Activated CD8-positive, alpha-beta T cell treated with anti-CD3 and anti-CD28 coated beads, Interleukin-2, amount 10 ng/mL, durations not matched to agents 7 days and 5 days (primary cell): ENCODE results near the gene CA12. TPM values are rescaled to one million over a fixed set of nuclear protein-coding genes. Genes with fewer than 3 reads are reported as not detected.

ENCODE experiments used
- ATAC-seq: fragments of 150-1000 bp; cut with Tn5 transposase; one replicate; pipeline ENCODE4 v1.10.0; 2021; ENCODE audit warnings: moderate library complexity
- CTCF ChIA-PET: fragments of 350-600 bp; sonication (Branson Sonifier 250); formaldehyde crosslinking; loops from one replicate; lab custom pipeline; 2021; ENCODE audit warnings: antibody characterized with exemption; lab: Charles Lee
- POLR2A ChIA-PET: fragments of 350-600 bp; sonication (Branson Sonifier 250); formaldehyde crosslinking; loops from one replicate; lab custom pipeline; 2021; ENCODE audit warnings: antibody characterized with exemption; lab: Charles Lee
- DNase-seq: peaks from one replicate; pipeline ENCODE4 v3.0.0-alpha.2; 2020
- H3K27ac Mint-ChIP-seq: one replicate; pipeline ENCODE4 v1.8.0; 2021; ENCODE audit warnings: mild to moderate bottlenecking, mixed read lengths
- H3K27me3 Mint-ChIP-seq: one replicate; pipeline ENCODE4 v1.8.0; 2021; ENCODE audit warnings: low read depth, mixed read lengths
- H3K36me3 Mint-ChIP-seq: one replicate; pipeline ENCODE4 v1.8.0; 2021; ENCODE audit warnings: low read depth, mixed read lengths
- H3K4me1 Mint-ChIP-seq: one replicate; pipeline ENCODE4 v1.8.0; 2021; ENCODE audit warnings: low read depth, mixed read lengths
- H3K4me3 Mint-ChIP-seq: one replicate; pipeline ENCODE4 v1.8.0; 2021; ENCODE audit warnings: mild to moderate bottlenecking, mixed read lengths
- H3K9me3 Mint-ChIP-seq: one replicate; pipeline ENCODE4 v1.8.0; 2022; ENCODE audit warnings: mixed read lengths; ENCODE audit not compliant: insufficient read depth
- total RNA-seq, 2 experiments: library from RNA; stranded (reverse); gene quantifications; one replicate each; pipeline ENCODE4 v1.2.3, GENCODE V29; 2021

Gene CA12
- total RNA-seq, 2 experiments from 2014 or later: not detected

DNA sequence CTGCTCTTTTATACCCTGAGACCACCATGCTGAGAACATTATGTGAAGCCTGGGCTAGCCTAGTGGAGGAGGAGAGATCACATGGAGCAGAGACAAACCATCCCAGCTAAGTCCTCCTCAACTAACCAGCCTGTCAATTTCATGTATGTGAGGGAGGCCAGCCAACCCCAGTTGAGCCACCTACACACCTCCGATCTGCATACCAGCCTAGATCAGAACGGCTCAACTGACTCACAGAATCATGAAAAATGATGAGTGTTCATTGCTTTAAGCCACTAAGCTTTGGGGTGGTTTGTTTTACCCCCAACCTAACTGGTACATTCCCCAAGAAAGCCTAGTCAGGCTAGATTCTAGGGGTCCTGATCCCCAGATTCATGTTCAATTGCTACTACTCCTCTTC, 19.4 kb upstream of the CA12 start:
- ChIA-PET POLR2A (no interaction called here), CTCF (interaction anchor here (0.7 to 2.9 kb wide), 6 partner anchors 9 to 353 kb away, joined by 3 to 22 read pairs (median 3); no protein-coding TSS in a partner anchor)
- ATAC-seq: no peak
- H3K4me3 Mint-ChIP-seq: no peak overlapping the region
- no peak overlapping the region for H3K27ac Mint-ChIP-seq
- no peaks in the 10 kb centered on the region for H3K9me3 Mint-ChIP-seq
- no peaks in the 10 kb centered on the region for H3K36me3 Mint-ChIP-seq
- H3K4me1 Mint-ChIP-seq: peaks cover 14% of the 10 kb centered on the region
- peaks cover 2% of the 10 kb centered on the region for H3K27me3 Mint-ChIP-seq
- DNase-seq: no peak

DNA sequence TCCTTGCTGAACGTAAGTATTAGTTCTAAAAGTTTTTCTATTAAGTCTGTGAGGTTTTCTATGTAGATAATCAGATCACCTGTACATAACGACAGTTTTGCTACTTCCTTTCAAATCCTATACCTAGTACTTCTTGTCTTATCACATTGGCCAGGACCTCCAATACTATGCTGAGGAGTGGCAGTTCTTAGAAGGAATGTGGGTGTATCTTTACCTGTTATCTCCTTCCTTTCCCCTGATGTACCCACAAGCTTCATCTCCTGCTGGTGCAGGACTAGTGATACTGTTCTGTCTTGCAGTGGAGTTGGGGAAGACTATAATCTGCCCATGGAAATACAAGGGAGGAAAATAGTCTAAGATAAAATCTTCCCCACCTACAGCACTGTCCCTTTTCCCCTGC, 16.8 kb upstream of the CA12 start:
- ATAC-seq (no peak), DNase-seq (no peak)
- peaks cover 11% of the 10 kb centered on the region for H3K27me3 Mint-ChIP-seq
- H3K9me3 Mint-ChIP-seq: no peaks in the 10 kb centered on the region
- CTCF ChIA-PET: interaction anchor here (1.0 kb wide), 1 partner anchor 110 kb away, joined by 3 read pairs; no protein-coding TSS in a partner anchor
- no peak overlapping the region for H3K4me3 Mint-ChIP-seq
- peaks cover 9% of the 10 kb centered on the region for H3K4me1 Mint-ChIP-seq
- POLR2A ChIA-PET: no interaction called here
- no peaks in the 10 kb centered on the region for H3K36me3 Mint-ChIP-seq
- no peak overlapping the region for H3K27ac Mint-ChIP-seq

DNA sequence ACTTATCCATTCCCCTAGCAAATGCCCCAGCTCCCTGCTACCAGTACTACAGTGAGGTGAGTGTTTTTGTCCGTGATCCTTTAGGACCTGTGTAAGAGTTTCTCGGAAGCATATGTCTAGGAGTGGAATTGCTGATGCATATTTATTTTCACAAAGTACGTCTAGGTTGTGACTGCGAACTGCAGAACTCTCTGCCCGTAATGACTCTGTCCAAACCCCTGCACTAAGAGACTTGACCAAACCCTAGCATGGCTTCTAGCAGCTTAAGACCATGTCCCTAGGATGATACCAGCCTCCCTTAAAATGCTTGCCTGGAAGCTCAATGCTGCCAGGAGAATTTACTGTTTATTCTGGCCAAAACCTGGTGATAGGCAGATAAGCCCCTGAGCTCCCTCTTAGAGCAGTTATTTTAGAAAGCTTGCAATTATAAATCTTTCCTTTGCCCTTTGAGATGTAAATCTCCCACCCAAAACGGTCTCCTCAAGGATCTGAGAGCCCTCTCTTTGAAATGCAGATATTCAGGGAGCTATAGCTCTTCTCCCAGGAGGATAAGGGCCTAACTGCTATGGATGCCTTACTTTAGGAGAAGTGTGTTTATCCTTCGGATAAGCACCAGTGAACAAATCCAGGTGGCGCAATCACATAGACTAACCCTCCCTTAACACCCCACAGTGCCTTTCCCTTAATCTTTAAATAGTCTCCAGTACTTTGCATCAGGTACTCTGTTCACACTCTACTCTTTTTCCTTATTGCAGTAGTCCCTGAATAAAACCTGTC, 14.7 kb upstream of the CA12 start:
- peaks cover 15% of the 10 kb centered on the region for H3K4me1 Mint-ChIP-seq
- DNase-seq (no peak), ATAC-seq (no peak)
- H3K27me3 Mint-ChIP-seq: peaks cover 18% of the 10 kb centered on the region
- H3K4me3 Mint-ChIP-seq: no peak overlapping the region
- no peaks in the 10 kb centered on the region for H3K36me3 Mint-ChIP-seq
- CTCF ChIA-PET: interaction anchor here (0.9 to 1.0 kb wide), 3 partner anchors 17 to 230 kb away, joined by 3 read pairs; no protein-coding TSS in a partner anchor
- H3K9me3 Mint-ChIP-seq: no peaks in the 10 kb centered on the region
- POLR2A ChIA-PET: no interaction called here
- H3K27ac Mint-ChIP-seq: no peak overlapping the region

DNA sequence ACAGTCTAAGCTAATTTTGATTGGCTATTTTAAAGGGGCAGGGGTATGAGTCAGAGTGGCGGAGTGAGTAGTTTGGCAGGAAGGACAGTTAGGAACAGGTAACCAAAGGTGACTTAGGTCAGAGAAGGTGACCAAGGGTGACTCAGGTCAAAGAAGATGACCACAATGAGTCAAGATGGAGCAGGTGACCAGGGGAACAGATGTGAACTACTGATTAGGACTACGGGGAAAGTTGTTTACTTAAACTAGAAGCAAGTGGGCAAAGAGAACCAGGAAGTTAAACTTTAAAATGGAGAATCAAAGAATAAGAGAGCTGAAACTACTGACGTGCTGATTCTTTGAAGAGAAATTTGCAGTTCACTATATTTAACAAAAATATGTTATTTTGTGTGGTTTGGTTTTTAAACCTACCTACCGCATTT, 14.1 kb upstream of the CA12 start:
- Mint-ChIP-seq H3K27ac (no peak overlapping the region), H3K9me3 (no peaks in the 10 kb centered on the region), H3K27me3 (peaks cover 19% of the 10 kb centered on the region), H3K36me3 (no peaks in the 10 kb centered on the region), H3K4me1 (peaks cover 15% of the 10 kb centered on the region), H3K4me3 (no peak overlapping the region)
- ChIA-PET POLR2A (no interaction called here), CTCF (interaction anchor here (1.0 kb wide), 1 partner anchor 51 kb away, joined by 3 read pairs; no protein-coding TSS in a partner anchor)
- ATAC-seq (no peak), DNase-seq (no peak)

DNA sequence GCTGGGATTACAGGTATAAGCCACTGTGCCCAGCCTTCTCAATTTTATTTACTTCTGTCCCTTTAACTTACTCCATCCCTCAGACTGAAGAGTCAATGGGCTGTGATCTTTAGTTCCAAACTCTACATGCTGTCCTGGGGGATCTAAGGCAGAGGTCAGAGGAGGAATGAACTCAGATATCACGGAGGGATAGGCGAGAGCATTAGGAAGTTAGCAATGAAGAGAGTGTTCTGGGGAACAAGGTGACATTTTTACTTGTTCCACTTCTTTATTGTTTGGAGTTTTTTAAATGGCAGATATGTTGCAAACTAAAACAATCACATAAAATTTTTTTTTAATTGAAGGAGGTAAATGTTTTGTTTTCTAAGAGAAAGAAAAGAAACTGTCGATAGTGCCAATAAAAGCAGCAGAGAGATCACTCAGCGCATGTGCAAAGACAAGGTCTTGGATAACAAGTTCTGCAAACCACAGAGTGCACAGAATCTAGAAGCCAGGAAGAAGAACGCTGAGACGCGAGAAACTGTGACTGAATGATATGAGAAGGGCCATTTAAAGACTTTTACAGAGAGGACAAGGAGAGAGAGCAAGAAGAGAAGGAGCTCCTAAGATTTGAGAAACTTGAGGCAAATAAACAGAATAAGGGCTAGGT, 10.8 kb upstream of the CA12 start:
- peak; percentile 27 for DNase-seq
- no peaks in the 10 kb centered on the region for H3K9me3 Mint-ChIP-seq
- H3K4me1 Mint-ChIP-seq: peaks cover 9% of the 10 kb centered on the region
- ChIA-PET CTCF (interaction anchor here (0.9 to 1.1 kb wide), 2 partner anchors 9 to 345 kb away, joined by 3 read pairs; no protein-coding TSS in a partner anchor), POLR2A (no interaction called here)
- H3K27me3 Mint-ChIP-seq: peaks cover 31% of the 10 kb centered on the region
- ATAC-seq: no peak
- H3K4me3 Mint-ChIP-seq: no peak overlapping the region
- no peaks in the 10 kb centered on the region for H3K36me3 Mint-ChIP-seq
- H3K27ac Mint-ChIP-seq: no peak overlapping the region

DNA sequence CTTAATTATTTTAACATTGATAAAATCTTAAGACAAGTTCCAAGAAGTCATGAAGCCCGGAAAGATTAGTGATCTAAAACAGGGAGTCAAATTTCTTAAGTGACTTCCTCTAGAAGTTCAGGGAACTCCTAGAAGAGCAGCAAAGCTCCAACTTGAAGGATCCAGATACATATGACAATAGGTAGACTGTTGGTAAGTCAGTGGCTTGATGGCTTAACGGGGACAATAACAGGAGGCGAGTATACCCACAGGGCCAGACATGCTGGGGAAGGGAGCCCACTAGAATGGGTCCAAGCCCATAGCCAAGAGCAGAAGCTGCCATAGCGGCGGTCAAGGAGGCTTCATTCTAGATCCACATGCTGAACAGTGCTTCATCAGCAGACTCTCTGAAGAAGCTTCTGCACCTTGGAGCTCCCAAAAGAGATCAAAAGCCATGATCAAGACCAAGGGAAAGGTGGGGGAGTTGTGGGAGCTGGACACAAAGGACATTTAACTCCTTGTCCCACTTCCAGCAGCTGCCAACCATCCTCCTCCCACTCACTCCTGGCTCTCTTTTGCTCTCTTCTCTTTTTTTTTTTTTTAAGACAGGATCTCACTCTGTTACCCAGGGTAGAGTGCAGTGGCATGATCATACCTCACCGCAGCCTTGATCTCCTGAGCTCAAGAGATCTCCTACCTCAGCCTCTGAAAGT, 10.2 kb upstream of the CA12 start:
- no peaks in the 10 kb centered on the region for H3K36me3 Mint-ChIP-seq
- no peak for DNase-seq
- ChIA-PET POLR2A (no interaction called here), CTCF (interaction anchor here (0.9 to 1.1 kb wide), 2 partner anchors 10 to 344 kb away, joined by 3 read pairs; no protein-coding TSS in a partner anchor)
- no peaks in the 10 kb centered on the region for H3K9me3 Mint-ChIP-seq
- peaks cover 34% of the 10 kb centered on the region for H3K27me3 Mint-ChIP-seq
- no peak overlapping the region for H3K4me3 Mint-ChIP-seq
- peaks cover 9% of the 10 kb centered on the region for H3K4me1 Mint-ChIP-seq
- no peak for ATAC-seq
- no peak overlapping the region for H3K27ac Mint-ChIP-seq

DNA sequence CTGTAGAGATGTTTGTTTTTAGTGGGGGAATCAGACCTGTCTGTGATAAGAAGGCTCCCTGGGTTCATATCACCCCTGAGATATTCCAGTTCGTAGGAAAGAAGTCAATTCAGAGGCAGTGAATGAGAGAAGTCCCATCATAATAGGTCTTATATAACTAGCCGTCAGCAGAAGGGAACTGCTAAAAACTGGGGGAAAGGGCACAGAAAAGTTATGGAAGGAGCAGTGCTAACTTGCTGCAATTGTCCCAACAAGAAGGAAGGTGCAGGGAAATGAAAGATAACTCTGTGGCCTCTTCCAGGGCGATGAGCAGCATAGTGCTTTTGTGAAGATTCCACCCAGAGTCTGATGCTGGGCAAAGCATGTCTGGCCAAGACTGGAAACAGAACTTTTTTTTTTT, 9.0 kb upstream of the CA12 start:
- Mint-ChIP-seq H3K27me3 (peaks cover 38% of the 10 kb centered on the region), H3K36me3 (no peaks in the 10 kb centered on the region), H3K4me3 (no peak overlapping the region), H3K9me3 (no peaks in the 10 kb centered on the region), H3K4me1 (peaks cover 8% of the 10 kb centered on the region), H3K27ac (no peak overlapping the region)
- ChIA-PET POLR2A (interaction anchor here (0.7 kb wide), 1 partner anchor 193 kb away, joined by 3 read pairs; no protein-coding TSS in a partner anchor), CTCF (no interaction called here)
- DNase-seq (no peak), ATAC-seq (no peak)

DNA sequence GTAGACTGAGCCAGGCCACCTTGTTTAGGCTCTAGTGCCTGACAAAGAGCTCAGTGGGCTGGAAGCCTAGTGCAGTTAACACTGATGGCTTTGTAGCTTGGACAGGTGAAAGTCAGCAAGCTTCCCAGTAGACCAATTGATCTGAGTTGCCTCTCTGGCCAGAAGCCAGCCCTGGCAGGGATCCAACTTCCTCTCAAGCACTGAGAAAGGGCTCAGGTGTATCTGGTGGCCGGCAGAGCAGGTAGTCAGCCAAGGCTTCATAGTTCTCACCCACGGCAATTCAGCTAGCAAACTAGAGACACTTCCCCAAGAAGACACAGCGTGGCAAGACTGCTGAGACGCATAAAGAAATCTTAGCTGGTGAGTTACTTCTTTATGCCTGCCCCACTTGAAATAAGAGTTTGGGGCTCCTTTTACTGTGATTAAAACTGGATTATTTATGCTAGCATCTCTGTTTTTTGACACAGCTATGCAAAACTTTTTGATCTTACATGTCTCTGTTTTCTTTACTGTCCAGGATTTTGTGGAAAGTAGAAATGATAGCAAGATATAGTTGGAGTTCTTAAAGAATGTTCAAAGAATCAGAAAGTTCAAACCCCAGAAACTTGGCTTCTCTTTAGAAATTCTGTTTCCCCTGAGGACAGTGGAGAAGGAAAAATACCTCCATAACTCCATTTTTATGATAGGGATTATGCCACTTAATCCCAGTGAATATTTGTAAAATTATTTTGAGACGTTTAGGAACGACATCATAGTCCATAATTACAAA, 8.4 kb upstream of the CA12 start:
- ChIA-PET CTCF (interaction anchor here (1.0 to 1.2 kb wide), 2 partner anchors 12 to 343 kb away, joined by 3 to 4 read pairs; no protein-coding TSS in a partner anchor), POLR2A (interaction anchor here (0.7 kb wide), 1 partner anchor 193 kb away, joined by 3 read pairs; no protein-coding TSS in a partner anchor)
- Mint-ChIP-seq H3K27me3 (peaks cover 38% of the 10 kb centered on the region), H3K4me1 (peaks cover 6% of the 10 kb centered on the region), H3K27ac (no peak overlapping the region), H3K36me3 (no peaks in the 10 kb centered on the region), H3K9me3 (no peaks in the 10 kb centered on the region), H3K4me3 (no peak overlapping the region)
- ATAC-seq (no peak), DNase-seq (no peak)

DNA sequence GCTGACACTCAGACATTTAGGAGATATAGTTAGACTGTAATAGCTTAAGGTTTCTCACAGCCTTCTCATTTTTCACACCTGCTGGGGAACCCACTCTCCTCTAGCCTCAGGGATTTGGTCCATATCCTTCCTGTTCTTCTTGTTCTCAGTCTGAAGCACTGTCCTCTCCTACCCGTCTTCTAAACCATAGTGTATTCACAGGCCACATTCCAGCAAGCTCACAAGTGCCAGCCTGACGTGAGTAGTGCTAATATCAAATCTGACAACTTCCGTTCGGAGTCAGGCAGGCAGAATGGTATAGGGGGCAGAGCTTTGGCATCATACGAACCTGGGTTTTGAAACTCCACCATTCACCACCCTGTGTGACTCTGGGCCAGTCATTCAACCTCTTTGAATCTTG, 6.9 kb upstream of the CA12 start:
- Mint-ChIP-seq H3K4me3 (no peak overlapping the region), H3K36me3 (no peaks in the 10 kb centered on the region), H3K27me3 (peaks cover 48% of the 10 kb centered on the region), H3K4me1 (peaks cover 6% of the 10 kb centered on the region), H3K9me3 (no peaks in the 10 kb centered on the region), H3K27ac (no peak overlapping the region)
- POLR2A ChIA-PET: no interaction called here
- CTCF ChIA-PET: interaction anchor here (1.0 to 1.1 kb wide), 2 partner anchors 13 to 14 kb away, joined by 3 read pairs; no protein-coding TSS in a partner anchor
- ATAC-seq (no peak), DNase-seq (no peak)

DNA sequence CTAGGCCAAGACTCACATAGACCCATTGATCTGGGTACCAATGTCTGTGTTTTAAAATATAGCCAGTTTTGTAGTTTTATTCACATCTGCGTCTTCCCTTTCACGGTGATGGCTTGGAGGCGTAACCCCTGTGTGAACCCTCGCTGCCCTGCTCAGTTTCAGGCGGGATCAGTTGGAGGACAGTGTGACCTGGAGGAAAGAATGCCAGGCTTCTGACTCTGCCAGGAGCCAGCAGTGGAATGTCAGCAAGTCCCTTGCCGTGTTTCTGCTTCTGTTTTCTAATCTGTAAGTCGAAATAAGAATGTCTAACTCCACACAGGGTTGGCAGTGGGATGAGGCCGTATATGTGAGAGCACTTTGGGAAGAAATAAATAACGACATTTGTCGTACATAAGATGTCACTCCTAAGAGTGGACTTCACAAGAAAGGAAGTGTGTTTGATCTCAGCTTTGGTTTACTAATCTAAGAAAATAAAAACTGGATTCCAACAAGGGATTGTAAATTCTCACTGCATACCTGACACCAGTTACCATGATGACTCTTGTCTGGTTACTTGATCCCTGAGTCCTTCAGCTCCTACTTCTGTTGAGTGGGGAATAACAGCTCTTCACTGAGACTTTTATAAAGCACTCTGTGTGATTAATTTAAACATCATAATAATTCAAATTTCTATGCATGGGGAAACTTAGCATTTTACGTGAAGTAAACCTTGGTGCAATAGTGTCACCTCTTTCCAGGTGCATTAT, 6.3 kb upstream of the CA12 start:
- H3K4me3 Mint-ChIP-seq: no peak overlapping the region
- no peak overlapping the region for H3K27ac Mint-ChIP-seq
- no peaks in the 10 kb centered on the region for H3K36me3 Mint-ChIP-seq
- no peak for DNase-seq
- ChIA-PET POLR2A (no interaction called here), CTCF (interaction anchor here (1.0 to 1.1 kb wide), 2 partner anchors 13 to 15 kb away, joined by 3 read pairs; no protein-coding TSS in a partner anchor)
- H3K9me3 Mint-ChIP-seq: no peaks in the 10 kb centered on the region
- H3K27me3 Mint-ChIP-seq: peaks cover 54% of the 10 kb centered on the region
- H3K4me1 Mint-ChIP-seq: peaks cover 6% of the 10 kb centered on the region
- ATAC-seq: no peak
